ENCODE measurements around the gene AFF1. TPM values are rescaled to one million over a fixed set of nuclear protein-coding genes. Genes with fewer than 3 reads are reported as not detected.

Gene AFF1
- total RNA-seq, 3 donors from 2014 or later (not counting 1 experiment from before 2014, with no cell fraction given): 87.9 to 93.4 (median 91.7) TPM

- Mint-ChIP-seq H3K4me1 (peaks cover 34 to 39% of the 10 kb centered on the region in 2 donors), H3K4me3 (no peak overlapping the region), H3K9me3 (no peaks in the 10 kb centered on the region), H3K36me3 (no peaks in the 10 kb centered on the region), H3K27ac (no peak overlapping the region), H3K27me3 (ENCODE audit: low read depth in 2 of 2) (no peaks in the 10 kb centered on the region)
- Histone ChIP-seq H3K4me3 (ENCODE audit: low read length) (no peak overlapping the region), H3K27me3 (ENCODE audit: control insufficient read depth, insufficient read depth, low read length) (no peaks in the 10 kb centered on the region), H3K9me3 (ENCODE audit: control insufficient read depth, insufficient read depth, low read length) (no peaks in the 10 kb centered on the region), H3K4me1 (ENCODE audit: control insufficient read depth, insufficient read depth, low read length) (peaks cover 23% of the 10 kb centered on the region), H3K27ac (ENCODE audit: low read length) (no peak overlapping the region), H3K36me3 (ENCODE audit: control insufficient read depth, insufficient read depth, low read length) (peaks cover 15% of the 10 kb centered on the region)
- 69% methylated on average over 6 of the region's 6 CpGs for WGBS (ENCODE audit: insufficient coverage)
- intact Hi-C loops (cut with micrococcal nuclease): no loop called here
- DNase-seq (no peak), ATAC-seq (no peak)
- TF ChIP-seq, protein P1, sequence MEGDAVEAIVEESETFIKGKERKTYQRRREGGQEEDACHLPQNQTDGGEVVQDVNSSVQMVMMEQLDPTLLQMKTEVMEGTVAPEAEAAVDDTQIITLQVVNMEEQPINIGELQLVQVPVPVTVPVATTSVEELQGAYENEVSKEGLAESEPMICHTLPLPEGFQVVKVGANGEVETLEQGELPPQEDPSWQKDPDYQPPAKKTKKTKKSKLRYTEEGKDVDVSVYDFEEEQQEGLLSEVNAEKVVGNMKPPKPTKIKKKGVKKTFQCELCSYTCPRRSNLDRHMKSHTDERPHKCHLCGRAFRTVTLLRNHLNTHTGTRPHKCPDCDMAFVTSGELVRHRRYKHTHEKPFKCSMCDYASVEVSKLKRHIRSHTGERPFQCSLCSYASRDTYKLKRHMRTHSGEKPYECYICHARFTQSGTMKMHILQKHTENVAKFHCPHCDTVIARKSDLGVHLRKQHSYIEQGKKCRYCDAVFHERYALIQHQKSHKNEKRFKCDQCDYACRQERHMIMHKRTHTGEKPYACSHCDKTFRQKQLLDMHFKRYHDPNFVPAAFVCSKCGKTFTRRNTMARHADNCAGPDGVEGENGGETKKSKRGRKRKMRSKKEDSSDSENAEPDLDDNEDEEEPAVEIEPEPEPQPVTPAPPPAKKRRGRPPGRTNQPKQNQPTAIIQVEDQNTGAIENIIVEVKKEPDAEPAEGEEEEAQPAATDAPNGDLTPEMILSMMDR (IDR thresholded peaks at IDR 0.05): no peak
These were observed 110.4 kb downstream of the AFF1 start for GRCh38 chr4:87045234-87045558.

DNA sequence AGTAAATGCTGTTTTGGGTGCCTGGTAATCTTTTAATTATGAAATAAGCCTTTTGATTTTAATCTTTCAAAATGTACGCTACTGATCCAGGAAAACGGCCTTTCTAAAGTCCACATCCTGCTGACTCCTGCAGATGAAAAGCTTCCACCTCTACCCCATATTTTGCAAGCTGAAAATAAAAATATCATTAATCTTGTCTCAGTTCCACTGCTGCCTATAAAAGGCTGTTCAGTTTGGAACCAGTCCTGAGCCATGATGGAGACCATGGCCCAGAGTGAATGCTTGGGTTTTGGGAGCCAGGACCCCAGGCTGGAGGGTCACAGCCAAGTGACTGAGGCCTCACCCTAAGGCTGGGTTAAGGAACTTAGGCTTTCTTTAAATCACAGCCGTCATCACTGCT, 110.8 kb downstream of the AFF1 start:
- H3K4me1 Mint-ChIP-seq: peaks cover 38 to 43% of the 10 kb centered on the region in 2 donors
- no peaks in the 10 kb centered on the region for H3K9me3 ChIP-seq (ENCODE audit: control insufficient read depth, insufficient read depth, low read length)
- no peak overlapping the region for H3K4me3 ChIP-seq (ENCODE audit: low read length)
- no peak overlapping the region for H3K4me3 Mint-ChIP-seq
- WGBS (ENCODE audit: insufficient coverage): 65% methylated on average over 3 of the region's 3 CpGs
- intact Hi-C loops (cut with micrococcal nuclease): no loop called here
- H3K9me3 Mint-ChIP-seq: no peaks in the 10 kb centered on the region
- no peaks in the 10 kb centered on the region for H3K27me3 Mint-ChIP-seq (ENCODE audit: low read depth in 2 of 2)
- no peaks in the 10 kb centered on the region for H3K36me3 Mint-ChIP-seq
- peaks cover 15% of the 10 kb centered on the region for H3K36me3 ChIP-seq (ENCODE audit: control insufficient read depth, insufficient read depth, low read length)
- H3K27me3 ChIP-seq (ENCODE audit: control insufficient read depth, insufficient read depth, low read length): no peaks in the 10 kb centered on the region
- TF ChIP-seq, protein P1 (IDR thresholded peaks at IDR 0.05): no peak
- peaks cover 23% of the 10 kb centered on the region for H3K4me1 ChIP-seq (ENCODE audit: control insufficient read depth, insufficient read depth, low read length)
- H3K27ac Mint-ChIP-seq: no peak overlapping the region
- no peak overlapping the region for H3K27ac ChIP-seq (ENCODE audit: low read length)
- no peak for DNase-seq
- no peak for ATAC-seq

DNA sequence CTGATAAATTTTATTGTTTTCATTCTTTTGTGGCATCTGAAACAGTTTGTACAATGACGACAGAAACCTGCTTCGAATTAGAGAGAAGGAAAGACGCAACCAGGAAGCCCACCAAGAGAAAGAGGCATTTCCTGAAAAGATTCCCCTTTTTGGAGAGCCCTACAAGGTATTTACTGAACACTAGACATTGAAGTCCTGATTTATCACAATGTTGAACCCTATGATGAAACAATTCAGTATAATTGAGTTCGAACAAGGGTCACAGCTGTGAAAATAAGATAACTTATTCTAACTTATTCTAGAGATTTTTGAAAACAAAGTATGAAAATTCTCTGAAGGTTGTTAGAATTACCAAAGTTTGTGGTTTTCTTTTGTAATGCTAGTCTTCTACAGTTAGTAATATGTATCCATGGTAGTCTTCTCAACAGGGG, 111.3 kb downstream of the AFF1 start:
- Histone ChIP-seq H3K27me3 (ENCODE audit: control insufficient read depth, insufficient read depth, low read length) (no peaks in the 10 kb centered on the region), H3K9me3 (ENCODE audit: control insufficient read depth, insufficient read depth, low read length) (no peaks in the 10 kb centered on the region), H3K4me3 (ENCODE audit: low read length) (no peak overlapping the region), H3K4me1 (ENCODE audit: control insufficient read depth, insufficient read depth, low read length) (peaks cover 19% of the 10 kb centered on the region), H3K36me3 (ENCODE audit: control insufficient read depth, insufficient read depth, low read length) (peaks cover 15% of the 10 kb centered on the region), H3K27ac (ENCODE audit: low read length) (no peak overlapping the region)
- no peaks in the 10 kb centered on the region for H3K27me3 Mint-ChIP-seq (ENCODE audit: low read depth in 2 of 2)
- 54% methylated on average over 3 of the region's 4 CpGs for WGBS (ENCODE audit: insufficient coverage)
- no peak overlapping the region for H3K27ac Mint-ChIP-seq
- H3K4me3 Mint-ChIP-seq: no peak overlapping the region
- H3K36me3 Mint-ChIP-seq: no peaks in the 10 kb centered on the region
- ATAC-seq: no peak
- TF ChIP-seq, protein P1 (IDR thresholded peaks at IDR 0.05): no peak
- DNase-seq: no peak
- intact Hi-C loops (cut with micrococcal nuclease): no loop called here
- H3K4me1 Mint-ChIP-seq: peaks cover 39 to 46% of the 10 kb centered on the region in 2 donors
- H3K9me3 Mint-ChIP-seq: no peaks in the 10 kb centered on the region

- no peak overlapping the region for H3K27ac Mint-ChIP-seq
These were observed 112.5 kb downstream of the AFF1 start for GRCh38 chr4:87047281-87047798.

More at GRCh38 chr4:87047281-87047798, 112.5 kb downstream of the AFF1 start:
- H3K4me1 Mint-ChIP-seq: peaks cover 39 to 43% of the 10 kb centered on the region in 2 donors
- H3K36me3 Mint-ChIP-seq: no peaks in the 10 kb centered on the region
- H3K4me3 Mint-ChIP-seq: no peak overlapping the region
- ATAC-seq (no peak), DNase-seq (no peak)
- no peaks in the 10 kb centered on the region for H3K9me3 Mint-ChIP-seq
- Histone ChIP-seq H3K4me1 (ENCODE audit: control insufficient read depth, insufficient read depth, low read length) (peaks cover 14% of the 10 kb centered on the region), H3K4me3 (ENCODE audit: low read length) (no peak overlapping the region), H3K27ac (ENCODE audit: low read length) (no peak overlapping the region), H3K36me3 (ENCODE audit: control insufficient read depth, insufficient read depth, low read length) (peaks cover 17% of the 10 kb centered on the region), H3K9me3 (ENCODE audit: control insufficient read depth, insufficient read depth, low read length) (no peaks in the 10 kb centered on the region), H3K27me3 (ENCODE audit: control insufficient read depth, insufficient read depth, low read length) (no peaks in the 10 kb centered on the region)
- no peaks in the 10 kb centered on the region for H3K27me3 Mint-ChIP-seq (ENCODE audit: low read depth in 2 of 2)
- intact Hi-C loops (cut with micrococcal nuclease): no loop called here
- TF ChIP-seq, protein P1 (IDR thresholded peaks at IDR 0.05): no peak
- WGBS (ENCODE audit: insufficient coverage): 96% methylated on average over 10 of the region's 11 CpGs

All from natural killer cell (primary cell).